Measurements from ENCODE around the gene DUOX2.
"Not testable (repeated sequence)": the region's sequence is repeated elsewhere in the genome, so short reads cannot be mapped to it uniquely, and the experiment has no call there.

DUOX2 gene

GRCh38 chr15:45138814-45139765 is 25.1 kb upstream of the DUOX2 start:
- DNase-seq (ENCODE audit: low read depth) = no peak

GRCh38 chr15:45137703-45138102 is 23.7 kb upstream of the DUOX2 start:
- DNase-seq (ENCODE audit: low read depth) = no peak

- no peak for DNase-seq (ENCODE audit: low read depth)
Measured at GRCh38 chr15:45136378-45136764, 22.4 kb upstream of the DUOX2 start.

GRCh38 chr15:45135705-45136377 is 21.9 kb upstream of the DUOX2 start:
- not testable (repeated sequence) for DNase-seq (ENCODE audit: low read depth)

GRCh38 chr15:45134682-45135604 is 21.0 kb upstream of the DUOX2 start:
- DNase-seq (ENCODE audit: low read depth) = no peak

- no peak for DNase-seq (ENCODE audit: low read depth)
Measured at GRCh38 chr15:45134046-45134445, 20.1 kb upstream of the DUOX2 start.

- DNase-seq (ENCODE audit: low read depth) = no peak
Measured at GRCh38 chr15:45133561-45133920, 19.6 kb upstream of the DUOX2 start.

- DNase-seq (ENCODE audit: low read depth) = no peak
Measured at GRCh38 chr15:45132844-45133560, 19.0 kb upstream of the DUOX2 start.

- DNase-seq (ENCODE audit: low read depth) = no peak
Measured at GRCh38 chr15:45131510-45131909, 17.5 kb upstream of the DUOX2 start.

- DNase-seq (ENCODE audit: low read depth) = no peak
Measured at GRCh38 chr15:45130291-45131000, 16.5 kb upstream of the DUOX2 start.

- DNase-seq (ENCODE audit: low read depth) = no peak
Measured at GRCh38 chr15:45129651-45130129, 15.7 kb upstream of the DUOX2 start, which contains the start of the genes DUOX1 and DUOXA1. DUOX1 (plus strand) TSS chr15:45129994; CDS start chr15:45131967, 1,973 bp downstream. DUOXA1 (minus strand) TSS chr15:45129879; CDS start chr15:45123014, 6,865 bp downstream.

- DNase-seq (ENCODE audit: low read depth) = no peak
Measured at GRCh38 chr15:45128971-45129639, 15.1 kb upstream of the DUOX2 start.

- DNase-seq (ENCODE audit: low read depth) = peak; percentile 17
Measured at GRCh38 chr15:45126535-45127158, 12.7 kb upstream of the DUOX2 start.

- no peak for DNase-seq (ENCODE audit: low read depth)
Measured at GRCh38 chr15:45123397-45123796, 9.4 kb upstream of the DUOX2 start.

GRCh38 chr15:45122719-45123118 is 8.7 kb upstream of the DUOX2 start:
- DNase-seq (ENCODE audit: low read depth) = no peak

- DNase-seq (ENCODE audit: low read depth) = no peak
Measured at GRCh38 chr15:45121706-45122417, 7.9 kb upstream of the DUOX2 start.

- DNase-seq (ENCODE audit: low read depth) = no peak
Measured at GRCh38 chr15:45121020-45121419, 7.0 kb upstream of the DUOX2 start.

GRCh38 chr15:45120081-45120972 is 6.4 kb upstream of the DUOX2 start:
- DNase-seq (ENCODE audit: low read depth) = no peak

Data from stimulated activated CD8-positive, alpha-beta memory T cell treated with anti-CD3 and anti-CD28 coated beads, Interleukin-12 subunit alpha, Interleukin-12 subunit beta, amount 100 ng/mL, for 1 hour (primary cell).